SK-N-SH treated with all-trans-retinoic acid at 6 μM for 48 hours (cell line): Measurements from ENCODE around the gene NET1.

Source experiments
- RARB ChIP-seq: fragments of 250-450 bp; sonication (Bioruptor Pico); IDR thresholded peaks from 2 replicates; pipeline ENCODE4 v1.8.0; 2021; ENCODE audit warnings: mild to moderate bottlenecking, moderate library complexity
- SNAI2 ChIP-seq: fragments of 250-450 bp; sonication (Bioruptor Pico); IDR thresholded peaks from 2 replicates; pipeline ENCODE4 v1.5.0; 2020; ENCODE audit warnings: mild to moderate bottlenecking, moderate library complexity
- ZFP3 ChIP-seq: fragments of 250-450 bp; sonication (Bioruptor Pico); IDR thresholded peaks from 2 replicates; pipeline ENCODE4 v1.5.0; 2020; ENCODE audit warnings: mild to moderate bottlenecking, moderate library complexity
- ZNF70 ChIP-seq: fragments of 450-650 bp; formaldehyde crosslinking; IDR thresholded peaks from 2 replicates; pipeline ENCODE4 v1.5.0; 2020; ENCODE audit warnings: mild to moderate bottlenecking, moderate library complexity
- TF ChIP-seq, protein P1 (sequence below): fragments of 250-450 bp; sonication (Bioruptor Pico); IDR thresholded peaks from 2 replicates; pipeline ENCODE4 v1.8.0; 2020; ENCODE audit warnings: mild to moderate bottlenecking, moderate library complexity, borderline replicate concordance

DNA sequence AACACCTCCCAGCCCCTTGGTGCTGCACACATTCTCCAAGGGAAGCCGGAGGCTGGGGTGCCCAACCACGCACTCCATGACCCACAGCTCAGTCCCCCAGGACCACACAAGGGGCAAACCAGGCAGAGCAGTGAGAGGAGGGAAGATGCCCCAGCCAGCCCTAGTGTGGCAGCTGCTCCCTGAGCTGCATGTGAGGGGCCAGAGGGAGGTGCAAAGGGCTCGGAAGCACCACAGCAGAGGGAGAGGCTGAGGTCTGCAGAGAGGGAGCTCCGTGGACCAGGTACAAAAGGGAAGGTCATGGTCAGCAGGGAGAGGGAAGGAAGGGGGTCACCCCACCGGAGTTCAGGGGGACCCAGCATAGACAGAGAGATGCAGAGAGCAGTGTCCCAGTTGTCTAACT is 88.6 kb downstream of the NET1 start:
- TF ChIP-seq ZNF70 (CRISPR knock-in tag): no peak
- no peak for TF ChIP-seq ZFP3 (CRISPR knock-in tag)
- TF ChIP-seq SNAI2 (CRISPR knock-in tag): no peak
- no peak for TF ChIP-seq RARB (CRISPR knock-in tag)
- TF ChIP-seq, protein P1, sequence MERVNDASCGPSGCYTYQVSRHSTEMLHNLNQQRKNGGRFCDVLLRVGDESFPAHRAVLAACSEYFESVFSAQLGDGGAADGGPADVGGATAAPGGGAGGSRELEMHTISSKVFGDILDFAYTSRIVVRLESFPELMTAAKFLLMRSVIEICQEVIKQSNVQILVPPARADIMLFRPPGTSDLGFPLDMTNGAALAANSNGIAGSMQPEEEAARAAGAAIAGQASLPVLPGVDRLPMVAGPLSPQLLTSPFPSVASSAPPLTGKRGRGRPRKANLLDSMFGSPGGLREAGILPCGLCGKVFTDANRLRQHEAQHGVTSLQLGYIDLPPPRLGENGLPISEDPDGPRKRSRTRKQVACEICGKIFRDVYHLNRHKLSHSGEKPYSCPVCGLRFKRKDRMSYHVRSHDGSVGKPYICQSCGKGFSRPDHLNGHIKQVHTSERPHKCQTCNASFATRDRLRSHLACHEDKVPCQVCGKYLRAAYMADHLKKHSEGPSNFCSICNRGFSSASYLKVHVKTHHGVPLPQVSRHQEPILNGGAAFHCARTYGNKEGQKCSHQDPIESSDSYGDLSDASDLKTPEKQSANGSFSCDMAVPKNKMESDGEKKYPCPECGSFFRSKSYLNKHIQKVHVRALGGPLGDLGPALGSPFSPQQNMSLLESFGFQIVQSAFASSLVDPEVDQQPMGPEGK (CRISPR knock-in tag): no peak
